Neural cell (in vitro differentiated cells): ENCODE measurements around the gene CSGALNACT2. TPM values are rescaled to one million over a fixed set of nuclear protein-coding genes. Genes with fewer than 3 reads are reported as not detected.
"Not testable (repeated sequence)": the region's sequence is repeated elsewhere in the genome, so short reads cannot be mapped to it uniquely, and the experiment has no call there.

Experiments
- H2AFZ ChIP-seq: fragments of 200-600, 300-800 bp; sonication (generic), shearing (Covaris generic); 2 replicates; pipeline ENCODE4 v1.6.0; 2014; ENCODE audit warnings: low read depth, mild to moderate bottlenecking, antibody characterized with exemption, low read length, moderate library complexity
- H3F3A ChIP-seq: fragments of 200-600 bp; shearing (Covaris generic); 2 replicates; pipeline ENCODE4 v1.6.1; 2016; ENCODE audit warnings: mild to moderate bottlenecking, moderate library complexity, mixed read lengths, antibody characterized with exemption, low read length; ENCODE audit not compliant: insufficient read depth, poor library complexity, severe bottlenecking
- H3K27ac ChIP-seq: fragments of 200-600, 300-800 bp; sonication (generic), shearing (Covaris generic); 2 replicates; pipeline ENCODE4 v1.5.1; 2014; ENCODE audit warnings: mild to moderate bottlenecking, low read length, moderate library complexity
- H3K27me3 ChIP-seq: fragments of 300-800, 200-600 bp; sonication (generic), shearing (Covaris generic); 2 replicates; pipeline ENCODE4 v1.6.0; 2014; ENCODE audit warnings: mild to moderate bottlenecking, low read depth, low read length, moderate library complexity; ENCODE audit not compliant: insufficient read depth
- H3K36me3 ChIP-seq: fragments of 300-800, 200-600 bp; sonication (generic), shearing (Covaris generic); 2 replicates; pipeline ENCODE4 v1.5.1; 2014; ENCODE audit warnings: mild to moderate bottlenecking, antibody characterized with exemption, low read length, moderate library complexity; ENCODE audit not compliant: insufficient read depth
- H3K4me2 ChIP-seq: fragments of 300-800, 200-600 bp; sonication (generic), shearing (Covaris generic); 2 replicates; pipeline ENCODE4 v1.6.0; 2014; ENCODE audit warnings: mild to moderate bottlenecking, low read length
- H3K4me3 ChIP-seq: fragments of 300-800, 200-600 bp; sonication (generic), shearing (Covaris generic); 2 replicates; pipeline ENCODE4 v1.5.1; 2014; ENCODE audit warnings: mild to moderate bottlenecking, low read length, moderate library complexity
- H3K79me2 ChIP-seq: fragments of 200-600 bp; shearing (Covaris generic); replicated peaks from 2 replicates; pipeline ENCODE4 v1.6.0; 2014; ENCODE audit warnings: mild to moderate bottlenecking, low read length, moderate library complexity; ENCODE audit not compliant: insufficient read depth
- H3K9ac ChIP-seq: fragments of 300-800, 200-600 bp; sonication (generic), shearing (Covaris generic); 2 replicates; pipeline ENCODE4 v1.6.1; 2016; ENCODE audit warnings: mild to moderate bottlenecking, low read length, mixed read lengths
- H3K9me2 ChIP-seq: fragments of 200-600 bp; shearing (Covaris generic); 2 replicates; pipeline ENCODE4 v1.6.1; 2016; ENCODE audit warnings: mild to moderate bottlenecking, low read length, mixed read lengths; ENCODE audit not compliant: insufficient read depth
- H3K9me3 ChIP-seq: fragments of 200-600, 300-800 bp; sonication (generic), shearing (Covaris generic); 2 replicates; pipeline ENCODE4 v1.6.1; 2016; ENCODE audit warnings: mild to moderate bottlenecking, mixed run types, low read length, moderate library complexity, mixed read lengths
- H4K20me1 ChIP-seq: fragments of 200-600 bp; shearing (Covaris generic); 2 replicates; pipeline ENCODE4 v1.6.1; 2016; ENCODE audit warnings: mild to moderate bottlenecking, mixed run types; ENCODE audit not compliant: insufficient read depth
- CTCF ChIP-seq: fragments of 450-650 bp; IDR thresholded peaks from 2 replicates; pipeline ENCODE4 v1.5.1; 2014; ENCODE audit warnings: antibody characterized with exemption, mild to moderate bottlenecking, moderate library complexity; ENCODE audit not compliant: poor library complexity, severe bottlenecking
- EP300 ChIP-seq: fragments of 450-650 bp; conservative IDR thresholded peaks from 2 replicates; pipeline ENCODE4 v1.6.1; 2014; ENCODE audit warnings: antibody characterized with exemption, mild to moderate bottlenecking, moderate library complexity; ENCODE audit not compliant: poor library complexity, severe bottlenecking
- EZH2 ChIP-seq: fragments of 200-600, 300-800 bp; shearing (Covaris generic), sonication (generic); IDR thresholded peaks from 2 replicates; pipeline ENCODE4 v1.6.1; 2014; ENCODE audit warnings: antibody characterized with exemption, low read length, borderline replicate concordance, mild to moderate bottlenecking; ENCODE audit not compliant: insufficient read depth, poor library complexity, severe bottlenecking
- MXI1 ChIP-seq: fragments of 450-650 bp; conservative IDR thresholded peaks from 2 replicates; pipeline ENCODE4 v1.6.1; 2014; ENCODE audit warnings: antibody characterized with exemption, mild to moderate bottlenecking; ENCODE audit not compliant: poor library complexity, severe bottlenecking
- POLR2AphosphoS5 ChIP-seq: IDR thresholded peaks from 2 replicates; pipeline ENCODE4 v1.6.1; 2012
- RAD21 ChIP-seq: fragments of 450-650 bp; conservative IDR thresholded peaks from 2 replicates; pipeline ENCODE4 v1.6.1; 2014; ENCODE audit warnings: antibody characterized with exemption, mild to moderate bottlenecking, moderate library complexity
- REST ChIP-seq: IDR thresholded peaks from 2 replicates; pipeline ENCODE4 v1.6.1; 2012; ENCODE audit warnings: borderline replicate concordance
- SMC3 ChIP-seq: fragments of 450-650 bp; conservative IDR thresholded peaks from 2 replicates; pipeline ENCODE4 v1.6.1; 2014; ENCODE audit warnings: antibody characterized with exemption, mild to moderate bottlenecking, moderate library complexity; ENCODE audit not compliant: poor library complexity
- TAF1 ChIP-seq: IDR thresholded peaks from 2 replicates; pipeline ENCODE4 v1.6.1; 2012; ENCODE audit warnings: low read depth
- polyA plus RNA-seq: library from polyadenylated mRNA; depleted of rRNA; stranded (reverse); fragments of >200 nt; gene quantifications from 2 replicates; pipeline ENCODE4 v1.2.3, GENCODE V29; 2014

The CSGALNACT2 gene
- polyA plus RNA-seq, 1 donor from 2014 or later: 20.7 TPM

- Histone ChIP-seq H3K9me3 (no peaks in the 10 kb centered on the region), H2AFZ (no peak overlapping the region), H3K9me2 (no peaks in the 10 kb centered on the region), H3K79me2 (peaks cover 56% of the 10 kb centered on the region), H3K27ac (no peak overlapping the region), H3K27me3 (no peaks in the 10 kb centered on the region), H3F3A (no peaks in the 10 kb centered on the region), H3K9ac (no peak overlapping the region), H3K36me3 (no peaks in the 10 kb centered on the region), H4K20me1 (no peaks in the 10 kb centered on the region), H3K4me2 (no peak overlapping the region), H3K4me3 (no peak overlapping the region)
- TF ChIP-seq TAF1: no peak
- TF ChIP-seq POLR2AphosphoS5: no peak
- TF ChIP-seq CTCF: no peak
- no peak for TF ChIP-seq MXI1
- TF ChIP-seq EZH2: no peak
- TF ChIP-seq REST: no peak
- no peak for TF ChIP-seq RAD21
- no peak for TF ChIP-seq EP300
- no peak for TF ChIP-seq SMC3
These were observed 3.2 kb downstream of the CSGALNACT2 start for GRCh38 chr10:43141421-43141820.

- no peak overlapping the region for H3K4me3 ChIP-seq
- H3K9me3 ChIP-seq: no peaks in the 10 kb centered on the region
- H3K79me2 ChIP-seq: peaks cover 63% of the 10 kb centered on the region
- TF ChIP-seq EZH2 (no peak), EP300 (no peak), RAD21 (no peak), MXI1 (no peak), POLR2AphosphoS5 (no peak), TAF1 (no peak), REST (no peak), SMC3 (no peak), CTCF (no peak)
- H2AFZ ChIP-seq: no peak overlapping the region
- no peaks in the 10 kb centered on the region for H4K20me1 ChIP-seq
- H3F3A ChIP-seq: no peaks in the 10 kb centered on the region
- no peaks in the 10 kb centered on the region for H3K27me3 ChIP-seq
- H3K9me2 ChIP-seq: no peaks in the 10 kb centered on the region
- H3K4me2 ChIP-seq: no peak overlapping the region
- no peaks in the 10 kb centered on the region for H3K36me3 ChIP-seq
- no peak overlapping the region for H3K27ac ChIP-seq
- H3K9ac ChIP-seq: no peak overlapping the region
These were observed 7.1 kb downstream of the CSGALNACT2 start for GRCh38 chr10:43145311-43145710.

- not testable (repeated sequence) for H3K4me2 ChIP-seq, H3K27ac ChIP-seq, H3K4me3 ChIP-seq, H3K27me3 ChIP-seq, H3F3A ChIP-seq, H3K9me3 ChIP-seq, H3K9ac ChIP-seq, H3K9me2 ChIP-seq, H3K36me3 ChIP-seq, H4K20me1 ChIP-seq, H2AFZ ChIP-seq
- peaks cover 63% of the 10 kb centered on the region for H3K79me2 ChIP-seq
These were observed 7.7 kb downstream of the CSGALNACT2 start for GRCh38 chr10:43145936-43146335.
